HG02852 (cell line): ENCODE measurements around the gene CRMP1.

ENCODE experiments used
- ATAC-seq: cut with Tn5 transposase; IDR thresholded peaks from one replicate; pipeline ENCODE4 v1.9.1; 2021; ENCODE audit warnings: mild to moderate bottlenecking, moderate library complexity; ENCODE audit not compliant: unreplicated experiment

Gene CRMP1

DNA sequence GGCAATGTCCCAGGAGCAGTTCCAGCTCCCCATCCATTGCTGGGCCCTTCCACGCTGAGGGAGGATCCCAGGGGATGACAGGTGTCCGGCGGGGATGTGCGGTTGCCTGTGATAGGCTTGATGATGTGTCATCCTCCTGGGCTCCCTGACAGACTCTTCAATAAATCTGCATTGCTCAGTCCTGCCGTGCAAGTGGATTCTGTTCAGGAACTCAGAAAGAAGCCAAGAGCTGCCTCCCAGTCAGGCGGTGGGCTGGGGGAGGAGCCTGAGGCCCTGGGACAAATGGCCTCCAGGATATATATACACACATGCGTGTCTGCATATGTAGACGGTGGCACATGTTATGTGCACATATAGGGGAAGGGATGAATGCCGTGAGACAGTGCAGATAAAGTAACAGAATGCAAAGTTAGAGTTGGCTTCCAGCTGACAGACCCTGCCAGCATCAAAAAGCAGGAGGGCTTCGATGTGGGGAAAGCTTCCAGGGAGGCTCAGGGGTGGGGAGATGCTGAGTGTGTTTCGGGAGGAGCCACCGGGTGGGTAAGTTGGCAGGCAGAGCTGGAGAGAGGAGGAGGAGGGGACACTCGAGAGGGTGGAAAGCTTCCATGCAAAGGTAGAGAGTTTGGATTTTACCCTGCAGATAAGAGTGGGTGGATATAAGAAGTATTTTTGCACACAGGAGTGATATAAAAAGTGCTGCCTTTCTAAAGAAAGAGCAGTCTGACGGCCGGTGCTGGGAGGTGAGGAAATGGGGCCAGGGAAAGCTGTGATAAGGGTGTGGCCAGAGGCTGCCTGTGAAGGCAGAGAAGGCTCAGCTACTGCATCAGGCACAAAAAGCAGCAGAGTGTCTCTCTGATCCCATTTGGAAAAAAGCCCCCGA, 28.5 kb upstream of the CRMP1 start:
- ATAC-seq = no peak

- no peak for ATAC-seq
These were observed 26.7 kb upstream of the CRMP1 start for GRCh38 chr4:5919571-5919970.

GRCh38 chr4:5919044-5919443, 26.2 kb upstream of the CRMP1 start:
- no peak for ATAC-seq

GRCh38 chr4:5918331-5918985, 25.6 kb upstream of the CRMP1 start:
- ATAC-seq = no peak

DNA sequence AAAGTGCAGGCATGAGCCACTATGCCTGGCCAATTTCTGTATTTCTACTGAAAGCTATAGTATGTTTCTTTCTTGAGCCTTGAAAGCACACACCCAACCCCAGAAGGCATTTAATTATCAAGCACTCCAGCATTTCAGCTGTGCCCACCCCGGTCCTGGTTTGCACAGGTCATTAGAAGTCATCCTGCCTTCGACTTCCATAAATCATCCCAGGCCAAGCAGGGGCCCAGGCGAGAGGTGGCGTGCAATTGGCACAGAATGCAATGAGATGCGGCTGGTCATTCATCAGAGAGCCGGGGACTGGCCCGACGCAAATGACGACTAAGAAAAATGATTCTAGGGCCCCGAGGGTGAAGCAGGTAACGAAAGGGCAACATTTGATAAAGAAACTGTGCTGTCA, 24.8 kb upstream of the CRMP1 start:
- no peak for ATAC-seq

GRCh38 chr4:5916229-5916628, 23.3 kb upstream of the CRMP1 start:
- no peak for ATAC-seq

- ATAC-seq = no peak
These were observed 20.6 kb upstream of the CRMP1 start for GRCh38 chr4:5913454-5913853.

GRCh38 chr4:5912614-5913019, 19.7 kb upstream of the CRMP1 start:
- ATAC-seq = no peak

- no peak for ATAC-seq
These were observed 16.1 kb upstream of the CRMP1 start for GRCh38 chr4:5908876-5909427.

- ATAC-seq = no peak
These were observed 13.3 kb upstream of the CRMP1 start for GRCh38 chr4:5906191-5906590.

DNA sequence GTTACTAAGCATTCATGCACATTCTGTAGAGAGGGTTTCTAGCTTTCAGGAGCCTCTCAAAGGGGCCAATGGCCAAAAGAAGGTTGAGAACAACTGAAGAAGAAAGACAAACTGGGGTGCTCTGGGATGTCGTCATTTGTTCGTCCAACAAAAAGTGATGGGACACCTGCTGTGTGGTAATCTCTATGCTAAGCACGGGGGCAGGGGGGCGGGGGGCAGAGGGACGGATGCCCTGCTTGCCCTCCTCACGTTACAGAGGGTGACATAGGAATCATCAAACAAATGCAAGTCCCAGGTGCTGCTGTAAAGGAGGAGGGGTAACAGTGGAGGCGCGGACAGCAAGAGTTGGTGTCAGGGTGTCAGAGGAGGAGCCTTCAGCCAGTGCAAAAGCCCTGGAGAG, 12.8 kb upstream of the CRMP1 start:
- no peak for ATAC-seq

DNA sequence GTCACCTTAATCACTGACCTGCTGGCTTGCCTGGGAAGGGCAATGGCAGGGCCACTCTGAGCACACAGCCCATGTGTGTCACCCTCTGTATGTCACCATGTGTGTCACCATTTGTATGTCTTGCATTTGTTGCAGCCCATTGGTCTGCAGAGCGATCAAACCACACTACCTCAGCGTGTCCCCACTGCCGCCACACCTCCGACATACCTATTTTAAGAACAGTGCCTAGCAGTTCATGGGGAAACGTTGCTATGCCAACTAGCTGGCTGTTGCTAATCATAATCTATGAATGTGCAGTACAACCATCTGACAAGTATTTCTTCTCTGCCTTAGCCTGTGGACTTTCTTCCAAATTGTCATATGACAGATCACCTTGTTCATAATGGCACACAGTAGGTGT, 8.0 kb upstream of the CRMP1 start:
- no peak for ATAC-seq

DNA sequence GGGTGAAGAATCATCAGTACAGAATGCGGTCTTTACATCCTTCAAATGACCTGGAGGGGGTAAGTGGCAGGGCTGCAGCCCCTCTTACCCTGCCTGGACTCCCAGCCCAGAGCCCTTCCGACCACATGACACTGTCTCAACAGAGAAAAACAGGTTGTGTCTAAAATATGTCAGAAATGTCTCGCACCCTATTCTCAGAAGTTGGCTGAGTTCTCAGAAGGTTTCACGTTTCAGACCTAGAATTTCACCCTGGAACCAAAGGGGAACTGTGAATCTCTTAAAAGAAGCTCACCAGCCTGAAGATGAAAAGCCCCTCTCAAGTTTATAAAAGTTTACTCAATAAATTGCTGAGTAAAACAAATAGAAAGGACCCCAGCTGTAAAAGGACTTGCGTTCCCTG, 7.0 kb upstream of the CRMP1 start:
- ATAC-seq = no peak

- no peak for ATAC-seq
These were observed 6.5 kb upstream of the CRMP1 start for GRCh38 chr4:5899396-5899795.

- no peak for ATAC-seq
These were observed 4.8 kb upstream of the CRMP1 start for GRCh38 chr4:5897674-5898073.

GRCh38 chr4:5895287-5895686, 2.4 kb upstream of the CRMP1 start:
- ATAC-seq = no peak

DNA sequence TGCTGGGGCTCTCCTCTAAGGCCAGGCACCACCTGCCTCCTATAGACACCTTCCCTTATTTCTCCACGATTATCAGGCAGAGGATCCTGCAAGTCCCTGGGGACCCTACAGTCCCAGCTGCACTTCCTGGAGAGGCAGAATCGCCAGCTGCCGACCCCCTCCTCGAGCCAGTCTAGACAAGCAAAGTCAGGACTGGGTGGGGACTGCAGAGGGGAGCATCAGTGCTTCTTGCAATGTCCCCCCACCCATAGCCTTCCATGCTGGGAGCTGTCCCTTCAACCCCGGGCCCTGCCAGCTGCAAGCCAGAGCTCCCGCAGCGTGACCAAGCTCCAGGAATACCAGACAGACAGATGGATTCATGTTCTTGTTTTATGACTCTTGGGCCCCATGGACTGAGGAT, 1.4 kb upstream of the CRMP1 start:
- ATAC-seq = no peak

DNA sequence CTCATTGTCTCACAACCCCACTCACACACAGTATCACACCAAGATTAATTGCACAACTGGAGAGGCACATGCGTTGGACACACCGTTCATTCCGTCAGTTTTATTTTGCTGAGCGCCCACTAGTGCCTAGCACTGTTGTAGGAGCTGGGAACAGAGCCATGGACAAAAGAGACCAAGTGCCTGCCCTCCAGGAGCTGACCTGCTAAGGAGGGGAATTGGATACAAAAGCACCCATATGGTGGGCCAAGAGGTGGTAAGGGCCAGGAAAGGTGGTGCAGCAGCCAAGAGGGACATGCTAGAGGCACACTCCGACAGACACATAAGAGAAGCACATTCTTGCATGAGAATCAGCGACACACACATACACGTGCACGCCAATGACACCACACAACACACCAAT, 705 bp upstream of the CRMP1 start:
- no peak for ATAC-seq

GRCh38 chr4:5892323-5893003, 423 bp downstream of the CRMP1 start:
- ATAC-seq = no peak

DNA sequence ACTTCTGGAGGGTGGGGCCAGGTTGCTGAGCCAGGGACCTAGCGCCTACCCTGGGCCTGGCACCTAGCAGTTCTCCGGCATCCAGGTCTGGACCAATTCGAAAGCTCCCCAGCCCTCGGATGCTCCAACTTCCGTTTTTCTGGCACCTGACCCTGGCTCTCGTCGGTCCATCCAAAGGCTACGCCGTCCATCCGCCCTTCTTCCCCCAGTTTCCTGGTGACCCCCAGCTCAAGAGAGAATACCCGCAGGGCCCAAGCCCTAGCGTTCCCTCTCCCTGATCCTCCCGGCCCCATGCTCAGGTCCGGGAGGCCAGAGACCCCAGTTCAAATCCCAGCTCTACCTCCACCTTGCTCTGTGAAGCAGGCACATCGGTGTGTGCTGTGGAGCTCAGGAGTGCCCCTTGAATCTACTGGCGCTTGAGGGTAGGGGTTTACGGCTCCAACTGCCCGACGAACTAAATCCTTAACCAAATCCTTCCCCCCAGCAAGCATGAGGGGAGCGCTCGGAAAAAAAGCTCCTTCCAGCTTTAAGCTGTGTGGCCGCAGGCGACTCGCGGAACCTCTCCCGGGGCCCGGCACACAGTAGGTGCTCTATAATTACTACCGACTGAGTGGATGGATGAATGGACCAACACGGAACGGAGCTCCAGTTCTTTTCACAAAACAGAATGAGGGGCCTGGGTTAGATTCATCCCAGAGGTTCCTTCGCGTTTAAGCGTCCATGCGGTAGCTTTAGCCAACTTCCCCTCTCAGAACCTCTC, 1.1 kb downstream of the CRMP1 start:
- no peak for ATAC-seq
